ENCODE results near the gene TMX2. TPM values are rescaled to one million over a fixed set of nuclear protein-coding genes. Genes with fewer than 3 reads are reported as not detected.

The TMX2 gene
- total RNA-seq, 1 donor from 2014 or later = 65.6 TPM

DNA sequence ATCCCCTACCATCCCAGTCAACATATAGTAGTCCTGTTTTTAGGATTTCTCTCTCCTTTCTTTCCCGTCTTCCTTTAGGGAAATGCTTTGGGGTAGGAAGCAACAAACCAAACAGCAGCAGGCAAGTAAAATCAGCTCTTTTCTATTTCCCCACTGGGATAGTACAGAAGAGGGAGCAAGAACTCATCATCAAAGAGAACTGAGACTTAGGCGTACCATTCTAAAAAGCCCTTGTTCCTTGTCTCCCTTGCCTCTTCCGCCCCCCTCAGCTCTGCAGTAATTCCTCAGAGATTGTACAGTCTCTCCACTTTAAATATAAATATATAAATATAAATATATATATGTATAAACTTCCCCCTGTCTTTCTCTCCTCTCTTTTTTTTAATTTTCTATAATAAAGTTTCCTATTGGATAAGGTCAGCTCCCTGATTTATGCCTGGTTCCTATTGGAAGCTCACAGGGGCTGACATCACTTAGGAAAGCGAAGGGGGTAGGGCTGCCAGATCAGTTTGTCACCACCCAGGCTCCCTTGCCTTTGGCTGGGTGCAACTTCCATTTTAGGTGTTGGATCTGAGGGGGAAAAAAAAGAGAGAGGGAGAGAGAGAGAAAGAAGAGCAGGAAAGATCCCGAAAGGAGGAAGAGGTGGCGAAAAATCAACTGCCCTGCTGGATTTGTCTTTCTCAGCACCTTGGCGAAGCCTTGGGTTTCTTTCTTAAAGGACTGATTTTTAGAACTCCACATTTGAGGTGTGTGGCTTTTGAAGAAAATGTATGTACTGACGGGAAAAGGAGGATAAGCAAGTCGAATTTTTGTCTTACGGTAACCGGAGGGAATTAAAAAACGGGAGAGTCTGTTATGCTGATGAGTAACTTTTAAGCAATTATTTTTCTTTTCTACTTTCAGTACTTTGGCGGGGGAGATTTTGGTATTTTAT, 49.2 kb downstream of the TMX2 start, which contains the start of gene CTNND1:
TSS of gene CTNND1 (plus strand) at position 502 of the 934 bp plus-strand sequence. CDS start 29,677 bp downstream, outside the sequence.
- intact Hi-C loops (cut with micrococcal nuclease) = loop anchor here (5.0 kb wide), 1 partner anchor 36 kb away; no protein-coding TSS in a partner anchor
- peak; percentile 99 for ATAC-seq

GRCh38 chr11:57762235-57762861, 50.0 kb downstream of the TMX2 start:
- ATAC-seq (peak; percentile 50), DNase-seq (no peak)
- intact Hi-C loops (cut with micrococcal nuclease) = loop anchor here (5.0 kb wide), 1 partner anchor 35 kb away; no protein-coding TSS in a partner anchor

More for the DNA sequence above, 49.2 kb downstream of the TMX2 start, which contains the start of gene CTNND1:
- peak; percentile 82 for DNase-seq

DNA sequence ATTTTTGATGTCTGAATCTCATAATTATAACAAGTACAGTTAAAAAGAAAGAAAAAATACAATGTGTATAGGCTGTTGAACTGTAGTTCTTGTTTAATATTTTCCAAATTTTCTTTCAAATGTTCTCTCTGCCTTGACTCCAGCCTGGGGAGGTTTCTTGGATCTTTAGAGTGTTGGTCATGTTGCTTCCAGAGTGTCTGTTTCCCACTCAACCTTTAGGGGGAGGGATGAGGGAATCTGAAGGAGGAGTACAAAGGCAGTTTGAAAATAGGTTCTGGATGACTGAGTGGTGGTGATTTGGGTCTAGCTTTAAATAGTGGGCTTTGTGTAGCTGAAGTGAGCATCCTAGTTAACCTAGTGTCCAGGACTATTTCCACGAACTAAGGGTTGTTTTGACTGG, 51.2 kb downstream of the TMX2 start:
- ATAC-seq (peak; percentile 45), DNase-seq (no peak)
- intact Hi-C loops (cut with micrococcal nuclease) = loop anchor here (5.0 kb wide), 1 partner anchor 34 kb away; no protein-coding TSS in a partner anchor

- DNase-seq (no peak), ATAC-seq (no peak)
- intact Hi-C loops (cut with micrococcal nuclease) = loop anchor here (5.0 kb wide), 1 partner anchor 33 kb away; no protein-coding TSS in a partner anchor
These were observed 51.6 kb downstream of the TMX2 start for GRCh38 chr11:57764021-57764420.

- intact Hi-C loops (cut with micrococcal nuclease) = loop anchor here (5.0 kb wide), 1 partner anchor 33 kb away; no protein-coding TSS in a partner anchor
- ATAC-seq = no peak
These were observed 52.2 kb downstream of the TMX2 start for GRCh38 chr11:57764566-57764965.

DNA sequence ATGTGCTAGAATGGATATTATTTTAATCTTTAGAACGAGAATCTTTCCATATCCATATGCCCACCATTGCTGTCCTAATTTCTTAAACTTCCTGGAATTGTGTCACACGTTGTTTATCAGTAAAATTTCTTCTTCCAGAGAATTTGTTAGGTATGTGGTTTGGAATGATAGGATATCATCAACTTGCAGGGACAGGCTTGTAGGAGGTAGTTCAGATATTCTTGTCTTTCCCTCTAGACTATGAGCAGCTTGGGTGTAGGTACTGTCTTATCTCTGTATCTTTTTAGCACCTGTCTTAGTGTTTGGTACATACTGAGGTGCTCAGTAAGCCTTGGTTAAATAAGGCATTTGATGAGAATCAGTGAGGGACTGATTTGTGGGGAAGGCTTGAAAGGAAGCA, 52.6 kb downstream of the TMX2 start:
- intact Hi-C loops (cut with micrococcal nuclease) = loop anchor here (5.0 kb wide), 1 partner anchor 32 kb away; no protein-coding TSS in a partner anchor
- ATAC-seq (no peak), DNase-seq (no peak)

More at GRCh38 chr11:57764566-57764965, 52.2 kb downstream of the TMX2 start:
- DNase-seq = no peak

DNA sequence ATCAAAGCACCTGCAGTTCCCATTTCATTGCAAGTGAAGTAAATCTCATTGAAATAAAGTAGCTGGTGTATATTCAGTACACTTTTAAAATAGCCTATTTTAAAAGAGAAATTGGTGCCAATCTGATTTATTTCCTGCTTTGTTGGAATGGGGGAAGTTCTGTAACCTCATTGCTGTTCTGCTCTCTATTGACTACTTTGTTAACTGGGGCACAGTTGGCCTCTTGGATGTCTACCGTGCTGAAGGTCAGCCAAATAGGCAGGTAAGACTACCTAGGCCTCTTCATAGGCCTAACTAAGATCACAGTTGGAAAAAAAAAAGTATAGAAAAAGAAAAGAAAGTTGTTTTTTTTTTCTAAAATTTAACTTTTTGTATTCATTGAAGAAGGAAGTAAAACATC, 58.4 kb downstream of the TMX2 start:
- intact Hi-C loops (cut with micrococcal nuclease) = no loop called here
- no peak for DNase-seq
- ATAC-seq = no peak

GRCh38 chr11:57771365-57771764, 59.0 kb downstream of the TMX2 start:
- intact Hi-C loops (cut with micrococcal nuclease) = no loop called here
- DNase-seq (no peak), ATAC-seq (no peak)

DNA sequence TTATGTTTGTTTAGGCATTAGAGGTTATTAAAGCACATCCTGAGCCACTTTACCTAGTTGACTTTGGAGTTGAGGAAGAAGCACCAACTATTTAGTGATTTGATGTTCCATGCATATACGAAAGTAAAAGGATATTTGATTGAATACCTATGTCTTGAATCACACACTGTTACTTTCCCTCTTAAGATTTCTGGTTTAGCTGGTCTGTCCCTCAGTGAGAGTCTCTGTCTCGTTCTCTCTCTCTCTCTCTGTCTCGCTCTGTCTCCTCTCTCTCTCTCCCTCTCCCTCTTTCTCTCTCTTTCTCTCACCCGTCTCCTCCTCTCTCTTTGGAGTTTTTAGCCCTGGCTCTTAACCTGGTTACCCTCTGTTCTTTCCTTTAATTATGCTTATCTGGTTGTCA, 60.2 kb downstream of the TMX2 start:
- no peak for ATAC-seq
- DNase-seq = no peak
- intact Hi-C loops (cut with micrococcal nuclease) = no loop called here

- DNase-seq = no peak
- intact Hi-C loops (cut with micrococcal nuclease) = no loop called here
- no peak for ATAC-seq
These were observed 60.7 kb downstream of the TMX2 start for GRCh38 chr11:57773026-57773598.

DNA sequence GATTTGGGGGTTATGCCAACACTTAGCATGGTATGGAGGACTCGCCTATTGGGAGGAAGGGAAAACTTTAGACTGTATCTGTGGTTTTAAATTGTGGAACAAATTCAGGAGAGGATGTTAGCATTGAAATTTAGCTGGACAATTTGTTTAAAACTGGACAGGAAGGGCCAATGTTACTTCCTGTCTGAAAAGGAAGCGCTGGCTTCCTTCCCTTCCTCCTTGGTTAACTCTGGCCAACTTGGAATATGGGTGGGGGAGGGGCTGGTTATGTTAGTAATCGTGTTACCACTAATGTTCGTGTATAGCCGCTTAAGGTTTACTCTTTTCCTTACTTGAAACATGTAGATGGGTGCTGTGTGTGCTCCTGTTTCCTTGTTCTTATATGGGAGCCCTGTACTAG, 63.1 kb downstream of the TMX2 start:
- intact Hi-C loops (cut with micrococcal nuclease) = no loop called here
- DNase-seq (no peak), ATAC-seq (no peak)

DNA sequence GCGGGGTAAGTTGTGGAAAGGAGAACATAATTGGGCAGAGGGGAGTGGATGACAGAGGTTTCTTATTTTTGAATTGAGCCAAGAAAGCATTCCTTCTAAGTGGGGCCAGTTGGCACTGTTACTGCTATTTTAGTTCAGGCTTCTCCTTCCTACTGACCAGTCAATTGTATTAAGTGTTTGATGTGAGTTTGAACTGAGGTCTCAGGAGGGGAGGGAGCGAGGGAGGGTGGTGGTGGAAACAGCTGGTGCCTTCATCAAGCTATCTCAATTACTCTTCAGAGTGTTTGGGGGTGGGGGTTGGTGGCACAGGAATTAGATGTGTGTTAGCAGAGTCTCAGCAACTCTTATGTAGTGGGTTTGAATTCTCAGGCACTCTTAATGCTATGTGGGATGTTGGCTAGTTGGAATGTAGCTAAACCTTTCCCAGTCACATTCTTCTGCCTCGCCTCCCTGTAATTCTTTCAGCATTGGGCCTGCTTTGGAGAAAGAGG, 63.7 kb downstream of the TMX2 start:
- intact Hi-C loops (cut with micrococcal nuclease) = no loop called here
- no peak for DNase-seq

GRCh38 chr11:57776577-57777210, 64.3 kb downstream of the TMX2 start:
- intact Hi-C loops (cut with micrococcal nuclease) = no loop called here
- DNase-seq = no peak

More for the DNA sequence above, 63.7 kb downstream of the TMX2 start:
- ATAC-seq = no peak

DNA sequence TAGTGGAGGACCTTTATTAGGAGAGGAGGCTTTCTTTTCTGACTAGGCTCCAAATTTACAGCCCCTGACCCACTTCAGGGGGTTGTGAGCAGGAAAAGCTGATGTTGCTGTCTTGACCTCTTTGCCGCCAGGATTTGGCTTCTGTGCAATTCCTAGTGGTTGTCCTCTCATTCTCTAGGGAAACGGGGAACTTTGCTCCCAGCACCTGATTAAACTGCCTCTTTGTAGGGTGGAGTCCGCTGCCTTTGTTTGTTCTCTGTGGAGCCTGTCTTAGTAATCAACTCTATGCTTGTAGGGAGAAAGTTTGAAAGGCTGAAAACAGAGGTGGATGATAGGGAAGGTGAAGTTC, 65.5 kb downstream of the TMX2 start:
- no peak for DNase-seq
- intact Hi-C loops (cut with micrococcal nuclease) = no loop called here
- ATAC-seq = peak; percentile 17

More at GRCh38 chr11:57776577-57777210, 64.3 kb downstream of the TMX2 start:
- ATAC-seq = no peak

GRCh38 chr11:57778318-57779037, 66.1 kb downstream of the TMX2 start:
- intact Hi-C loops (cut with micrococcal nuclease) = no loop called here
- DNase-seq (peak; percentile 93), ATAC-seq (peak; percentile 93)

DNA sequence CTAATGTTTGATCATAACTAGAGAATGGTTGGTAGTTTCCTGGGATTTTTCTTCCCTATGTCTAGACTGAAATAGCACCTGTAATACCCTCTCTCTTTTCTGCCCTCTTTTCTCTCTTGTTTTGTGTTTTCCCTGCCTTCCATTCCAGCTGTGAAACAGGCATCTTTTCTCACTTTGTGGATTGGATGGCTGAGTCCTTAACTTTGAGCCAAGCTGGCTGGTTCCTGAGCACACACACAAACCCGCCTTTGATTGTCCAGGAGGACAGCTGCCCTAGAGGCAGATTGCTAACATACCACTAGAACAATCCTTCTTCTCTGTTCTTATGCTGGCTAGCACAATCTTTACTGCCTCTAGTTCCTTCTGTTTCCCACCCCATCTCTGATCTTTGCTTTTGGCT, 66.9 kb downstream of the TMX2 start:
- ATAC-seq (peak; percentile 75), DNase-seq (peak; percentile 40)
- intact Hi-C loops (cut with micrococcal nuclease) = no loop called here

- intact Hi-C loops (cut with micrococcal nuclease) = no loop called here
- DNase-seq (no peak), ATAC-seq (no peak)
These were observed 69.1 kb downstream of the TMX2 start for GRCh38 chr11:57781529-57781943.

DNA sequence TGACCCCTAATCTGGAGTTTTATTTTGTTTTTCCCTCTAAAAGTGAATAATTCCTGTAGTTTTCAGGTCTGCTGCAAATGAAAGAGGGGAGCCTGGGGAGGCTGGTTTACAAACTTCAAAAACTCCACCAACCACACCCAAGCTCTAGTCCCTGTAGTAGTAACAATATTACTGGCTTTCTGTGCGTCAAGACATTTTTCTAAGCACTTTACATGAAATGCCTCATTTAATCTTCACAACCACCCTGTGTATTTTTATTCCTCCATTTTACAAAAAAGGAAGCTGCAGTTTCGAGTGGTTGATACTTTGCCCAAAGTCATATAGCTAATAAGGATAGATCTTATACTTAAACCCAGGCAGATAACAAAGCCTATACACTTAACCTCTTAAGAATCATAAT, 72.7 kb downstream of the TMX2 start:
- DNase-seq = no peak
- intact Hi-C loops (cut with micrococcal nuclease) = no loop called here
- ATAC-seq = no peak
